Endothelial cell of umbilical vein (primary cell): Measurements from ENCODE around the gene SCGB1A1. TPM values are rescaled to one million over a fixed set of nuclear protein-coding genes. Genes with fewer than 3 reads are reported as not detected.

ENCODE experiments used
- BruUV-seq: library from RNA; stranded (reverse); fragments of 400-500 nt; replicated peaks from 2 replicates; lab custom pipeline; 2021; lab: Mats Ljungman, UMichigan
- CTCF ChIA-PET: fragments of 300-600, 350-600 bp; sonication (Branson Sonifier 250); formaldehyde crosslinking; loops from one replicate; lab custom pipeline; 2021; ENCODE audit warnings: antibody characterized with exemption, inconsistent platforms; lab: Charles Lee
- POLR2A ChIA-PET: fragments of 300-600, 350-600 bp; sonication (Branson Sonifier 250); formaldehyde crosslinking; loops from one replicate; lab custom pipeline; 2021; ENCODE audit warnings: antibody characterized with exemption, inconsistent platforms; lab: Charles Lee
- DNase-seq: peaks from one replicate; pipeline ENCODE4 v3.0.0-alpha.2; 2011; ENCODE audit warnings: low read depth, low spot score
- FAIRE-seq: peaks from 2 replicates; lab custom pipeline; 2011; peaks lifted over from hg19 to GRCh38; lab: Jason Lieb, UNC
- H2AFZ ChIP-seq: 2 replicates; pipeline ENCODE4 v1.6.0; 2012; ENCODE audit warnings: low read depth, low read length, control low read depth, inconsistent platforms
- H3K27ac ChIP-seq: 2 replicates; pipeline ENCODE4 v1.5.1; 2011; ENCODE audit warnings: low read depth, mild to moderate bottlenecking, control low read depth, low read length, moderate library complexity; ENCODE audit not compliant: insufficient read depth
- H3K27me3 ChIP-seq, 2 experiments: 2 replicates each; pipeline versions ENCODE4 v1.6.0 to v1.6.1; 2011; ENCODE audit warnings: low read length in 2 of 2, mixed read lengths in 1 of 2; ENCODE audit not compliant: control insufficient read depth in 2 of 2, insufficient read depth in 2 of 2
- H3K36me3 ChIP-seq, 2 experiments: 2 replicates in 1 of 2; 3 replicates in 1 of 2; pipeline ENCODE4 v1.5.1; 2011; ENCODE audit warnings: low read length in 2 of 2, mild to moderate bottlenecking in 1 of 2, moderate library complexity in 1 of 2; ENCODE audit not compliant: control insufficient read depth in 2 of 2, insufficient read depth in 2 of 2; ENCODE audit errors: extremely low read depth in 1 of 2
- H3K4me1 ChIP-seq: 3 replicates; pipeline ENCODE4 v1.5.1; 2011; ENCODE audit warnings: mild to moderate bottlenecking, low read length; ENCODE audit not compliant: control insufficient read depth, insufficient read depth; ENCODE audit errors: extremely low read depth
- H3K4me2 ChIP-seq: 2 replicates; pipeline ENCODE4 v1.6.1; 2011; ENCODE audit warnings: low read length, control low read depth, mixed read lengths; ENCODE audit not compliant: insufficient read depth
- H3K4me3 ChIP-seq, 3 experiments: fragments of 200-600 bp in 1 of 3; sonication (generic), shearing (Covaris generic) in 1 of 3; replicated peaks in 1 of 3; 2 replicates each; pipeline ENCODE4 v1.5.1; 2011 to 2016; ENCODE audit warnings: control low read depth in 3 of 3, low read length in 3 of 3, mild to moderate bottlenecking in 2 of 3, inconsistent platforms in 1 of 3, low read depth in 1 of 3, moderate library complexity in 1 of 3; ENCODE audit not compliant: insufficient read depth in 1 of 3
- H3K79me2 ChIP-seq: 2 replicates; pipeline ENCODE4 v1.6.0; 2012; ENCODE audit warnings: low read length, inconsistent platforms; ENCODE audit not compliant: control insufficient read depth, insufficient read depth
- H3K9ac ChIP-seq: replicated peaks from 2 replicates; pipeline ENCODE3; 2011; ENCODE audit warnings: low read length, control low read depth; ENCODE audit not compliant: insufficient read depth; ENCODE audit errors: extremely low read depth
- H3K9me1 ChIP-seq: replicated peaks from 3 replicates; pipeline ENCODE4 v1.6.0; 2011; ENCODE audit warnings: mild to moderate bottlenecking, low read length; ENCODE audit not compliant: control insufficient read depth, insufficient read depth; ENCODE audit errors: extremely low read depth
- H3K9me3 ChIP-seq: replicated peaks from 2 replicates; pipeline ENCODE4 v1.5.1; 2012; ENCODE audit warnings: low read length, inconsistent platforms; ENCODE audit not compliant: control insufficient read depth, insufficient read depth
- H4K20me1 ChIP-seq: replicated peaks from 2 replicates; pipeline ENCODE3; 2011; ENCODE audit warnings: mild to moderate bottlenecking, low read length; ENCODE audit not compliant: control insufficient read depth, insufficient read depth; ENCODE audit errors: extremely low read depth
- EZH2 ChIP-seq: IDR thresholded peaks from 2 replicates; pipeline ENCODE4 v1.6.1; 2012; ENCODE audit warnings: borderline replicate concordance, low read depth, mild to moderate bottlenecking, moderate library complexity, low read length, inconsistent platforms; ENCODE audit not compliant: severe bottlenecking
- FOS ChIP-seq: IDR thresholded peaks from 2 replicates; pipeline ENCODE4 v1.6.1; 2011; ENCODE audit warnings: mild to moderate bottlenecking, low read length, moderate library complexity, borderline replicate concordance; ENCODE audit not compliant: insufficient read depth
- GATA2 ChIP-seq: IDR thresholded peaks from 2 replicates; pipeline ENCODE4 v1.7.0; 2011; ENCODE audit warnings: low read depth, mild to moderate bottlenecking, moderate library complexity, mixed read lengths, low read length; ENCODE audit not compliant: insufficient read length, insufficient read depth
- JUN ChIP-seq: IDR thresholded peaks from 2 replicates; pipeline ENCODE4 v1.6.1; 2011; ENCODE audit warnings: borderline replicate concordance, low read depth; ENCODE audit not compliant: insufficient read length, insufficient read depth
- MYC ChIP-seq: IDR thresholded peaks from one replicate; pipeline ENCODE4 v1.6.1; 2011; ENCODE audit warnings: mild to moderate bottlenecking, low read depth, low read length
- POLR2A ChIP-seq: IDR thresholded peaks from 2 replicates; pipeline ENCODE4 v1.6.1; 2012; ENCODE audit warnings: low read depth, mild to moderate bottlenecking, control low read depth, low read length
- POLR2AphosphoS5 ChIP-seq: IDR thresholded peaks from 2 replicates; pipeline ENCODE4 v1.6.1; 2012; ENCODE audit warnings: low read depth, mild to moderate bottlenecking, control low read depth, low read length, moderate library complexity; ENCODE audit not compliant: insufficient read depth
- dilution Hi-C: fragments of 300-500 bp; cut with MboI; formaldehyde crosslinking; loops from one replicate; pipeline ENCODE4 v1.15.0; 2019; ENCODE audit warnings: low sequenced_read_pairs; ENCODE audit not compliant: extremely low pct_ligation_motif_present
- intact Hi-C: fragments of 100-400 bp; cut with micrococcal nuclease; formaldehyde crosslinking; loops from one replicate; pipeline ENCODE4 v1.10.0; 2022
- polyA plus RNA-seq, 4 experiments: library from polyadenylated mRNA; depleted of rRNA in 3 of 4; stranded (reverse) in 3 of 4; unstranded in 1 of 4; fragments of >200 nt; gene quantifications; 2 replicates each; pipeline versions ENCODE4 v1.2.1 to v1.2.3, GENCODE V29; 2011 to 2012; ENCODE audit warnings: missing spikeins in 1 of 4
- total RNA-seq: library from RNA; stranded (reverse); gene quantifications from 2 replicates; pipeline ENCODE4 v1.2.3, GENCODE V29; 2021
- TF ChIP-seq, protein P1 (sequence below), 2 donors: IDR thresholded peaks; 1 replicate in 1 of 2; 2 replicates in 1 of 2; pipeline ENCODE4 v1.5.1; 2011; ENCODE audit warnings: low read length in 2 of 2, mild to moderate bottlenecking in 2 of 2, moderate library complexity in 2 of 2, control low read depth in 1 of 2, inconsistent platforms in 1 of 2, low read depth in 1 of 2; ENCODE audit not compliant: insufficient read depth in 1 of 2; ENCODE audit errors: extremely low read depth in 1 of 2
- TF ChIP-seq, protein P2 (sequence below): IDR thresholded peaks from 2 replicates; pipeline ENCODE4 v1.6.1; 2011; ENCODE audit not compliant: insufficient read depth, insufficient read length

Gene SCGB1A1
- total and polyA plus RNA-seq, 2 donors (not counting 3 experiments of a cell fraction or from before 2014, with no cell fraction given), result not detected

DNA sequence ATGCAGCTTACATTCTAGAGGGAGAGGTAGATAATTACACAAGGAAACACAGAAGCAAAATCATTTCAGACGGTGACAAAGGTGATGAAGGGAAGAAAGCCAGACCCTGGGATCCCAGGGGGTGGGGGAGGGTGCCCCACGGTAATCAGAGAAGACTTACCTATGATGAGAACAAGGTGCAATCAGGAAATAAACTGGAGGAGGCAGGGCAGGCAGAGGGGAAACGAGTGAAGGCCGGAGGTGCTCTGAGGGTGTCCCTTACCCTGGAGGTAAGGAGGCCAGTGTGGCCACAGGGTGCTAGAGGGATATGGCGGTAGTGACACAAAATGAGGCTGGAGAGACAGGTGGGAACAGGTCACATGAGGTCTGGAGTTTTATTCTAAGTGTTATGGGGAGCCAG, 13.9 kb upstream of the SCGB1A1 start:
- no peaks in the 10 kb centered on the region for H3K9me3 ChIP-seq
- no peaks in the 10 kb centered on the region for H3K79me2 ChIP-seq
- H4K20me1 ChIP-seq, result no peaks in the 10 kb centered on the region
- no TSS peak for BruUV-seq
- no peak overlapping the region for H3K27ac ChIP-seq
- no peak overlapping the region for H3K4me2 ChIP-seq
- FAIRE-seq (no peak), DNase-seq (no peak)
- intact Hi-C loops, result no loop called here
- no peak overlapping the region for H3K4me3 ChIP-seq
- H3K27me3 ChIP-seq, result no peaks in the 10 kb centered on the region
- dilution Hi-C loops, result no loop called here
- H3K9me1 ChIP-seq, result no peaks in the 10 kb centered on the region
- no peaks in the 10 kb centered on the region for H3K4me1 ChIP-seq
- H2AFZ ChIP-seq, result no peak overlapping the region
- TF ChIP-seq, protein P1, sequence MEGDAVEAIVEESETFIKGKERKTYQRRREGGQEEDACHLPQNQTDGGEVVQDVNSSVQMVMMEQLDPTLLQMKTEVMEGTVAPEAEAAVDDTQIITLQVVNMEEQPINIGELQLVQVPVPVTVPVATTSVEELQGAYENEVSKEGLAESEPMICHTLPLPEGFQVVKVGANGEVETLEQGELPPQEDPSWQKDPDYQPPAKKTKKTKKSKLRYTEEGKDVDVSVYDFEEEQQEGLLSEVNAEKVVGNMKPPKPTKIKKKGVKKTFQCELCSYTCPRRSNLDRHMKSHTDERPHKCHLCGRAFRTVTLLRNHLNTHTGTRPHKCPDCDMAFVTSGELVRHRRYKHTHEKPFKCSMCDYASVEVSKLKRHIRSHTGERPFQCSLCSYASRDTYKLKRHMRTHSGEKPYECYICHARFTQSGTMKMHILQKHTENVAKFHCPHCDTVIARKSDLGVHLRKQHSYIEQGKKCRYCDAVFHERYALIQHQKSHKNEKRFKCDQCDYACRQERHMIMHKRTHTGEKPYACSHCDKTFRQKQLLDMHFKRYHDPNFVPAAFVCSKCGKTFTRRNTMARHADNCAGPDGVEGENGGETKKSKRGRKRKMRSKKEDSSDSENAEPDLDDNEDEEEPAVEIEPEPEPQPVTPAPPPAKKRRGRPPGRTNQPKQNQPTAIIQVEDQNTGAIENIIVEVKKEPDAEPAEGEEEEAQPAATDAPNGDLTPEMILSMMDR (IDR thresholded peaks at IDR 0.05; ENCODE audit: extremely low read depth in 1 of 2, insufficient read depth in 1 of 2, low read depth in 1 of 2, low read length in 2 of 2), result no peak
- TF ChIP-seq EZH2 (no peak), POLR2A (no peak), FOS (no peak), POLR2AphosphoS5 (no peak), MYC (no peak), GATA2 (no peak), JUN (no peak)
- TF ChIP-seq, protein P2, sequence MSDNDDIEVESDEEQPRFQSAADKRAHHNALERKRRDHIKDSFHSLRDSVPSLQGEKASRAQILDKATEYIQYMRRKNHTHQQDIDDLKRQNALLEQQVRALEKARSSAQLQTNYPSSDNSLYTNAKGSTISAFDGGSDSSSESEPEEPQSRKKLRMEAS, result no peak
- ChIA-PET CTCF (interaction anchor here (1.4 to 2.1 kb wide), 4 partner anchors 10 to 138 kb away, joined by 3 to 16 read pairs (median 6); no protein-coding TSS in a partner anchor), POLR2A (no interaction called here)
- no peak overlapping the region for H3K9ac ChIP-seq
- H3K36me3 ChIP-seq, result no peaks in the 10 kb centered on the region
